H9 (cell line): ENCODE results near the gene CDC5L. TPM values are rescaled to one million over a fixed set of nuclear protein-coding genes. Genes with fewer than 3 reads are reported as not detected.

Experiments
- DNase-seq: peaks from one replicate; pipeline ENCODE4 v3.0.0-alpha.2; 2017
- H2AFZ ChIP-seq: one replicate; pipeline ENCODE4 v1.6.1; 2013; ENCODE audit warnings: mild to moderate bottlenecking, low read length, control low read depth, moderate library complexity
- H2AK5ac ChIP-seq: 2 replicates; pipeline ENCODE4 v1.6.1; 2013; ENCODE audit warnings: low read length, control low read depth, mixed read lengths; ENCODE audit not compliant: insufficient read length
- H2BK120ac ChIP-seq: one replicate; pipeline ENCODE4 v1.6.1; 2013; ENCODE audit warnings: low read depth, mild to moderate bottlenecking, low read length, control low read depth, inconsistent platforms; ENCODE audit not compliant: poor library complexity, severe bottlenecking
- H2BK12ac ChIP-seq: 2 replicates; pipeline ENCODE4 v1.6.1; 2013; ENCODE audit warnings: low read length, control low read depth, mixed read lengths, low read depth; ENCODE audit not compliant: insufficient read length
- H2BK15ac ChIP-seq: 2 replicates; pipeline ENCODE4 v1.6.1; 2013; ENCODE audit warnings: low read depth, low read length, control low read depth
- H2BK20ac ChIP-seq: one replicate; pipeline ENCODE4 v1.6.1; 2013; ENCODE audit warnings: low read depth, mild to moderate bottlenecking, low read length, control low read depth, inconsistent platforms; ENCODE audit not compliant: poor library complexity, severe bottlenecking
- H2BK5ac ChIP-seq: 2 replicates; pipeline ENCODE4 v1.6.1; 2013; ENCODE audit warnings: low read length, control low read depth, mixed read lengths; ENCODE audit not compliant: insufficient read length
- H3K14ac ChIP-seq: 2 replicates; pipeline ENCODE4 v1.6.1; 2013; ENCODE audit warnings: low read length, control low read depth; ENCODE audit not compliant: insufficient read depth
- H3K18ac ChIP-seq: 2 replicates; pipeline ENCODE4 v1.6.1; 2013; ENCODE audit warnings: low read depth, mild to moderate bottlenecking, mixed read lengths, low read length, control low read depth; ENCODE audit not compliant: insufficient read length
- H3K23ac ChIP-seq: 2 replicates; pipeline ENCODE4 v1.6.1; 2013; ENCODE audit warnings: low read length, control low read depth, mixed read lengths, low read depth; ENCODE audit not compliant: insufficient read length
- H3K23me2 ChIP-seq: 2 replicates; pipeline ENCODE4 v1.6.1; 2013; ENCODE audit warnings: low read depth, mild to moderate bottlenecking, mixed read lengths, low read length, control low read depth; ENCODE audit not compliant: insufficient read length, poor library complexity, severe bottlenecking
- H3K27ac ChIP-seq: 2 replicates; pipeline ENCODE4 v1.5.1; 2013; ENCODE audit warnings: low read length, control low read depth, mixed read lengths, low read depth; ENCODE audit not compliant: insufficient read length
- H3K27me3 ChIP-seq: 2 replicates; pipeline ENCODE4 v1.6.1; 2013; ENCODE audit warnings: low read length, control low read depth, inconsistent platforms; ENCODE audit not compliant: insufficient read depth
- H3K4ac ChIP-seq: 2 replicates; pipeline ENCODE4 v1.6.1; 2013; ENCODE audit warnings: low read depth, mild to moderate bottlenecking, control low read depth, inconsistent platforms, low read length, moderate library complexity
- H3K4me1 ChIP-seq: 2 replicates; pipeline ENCODE4 v1.6.1; 2013; ENCODE audit warnings: low read length, control low read depth, inconsistent platforms; ENCODE audit not compliant: insufficient read depth
- H3K4me2 ChIP-seq: 2 replicates; pipeline ENCODE4 v1.6.1; 2013; ENCODE audit warnings: low read length, control low read depth, mixed read lengths; ENCODE audit not compliant: insufficient read length, insufficient read depth
- H3K56ac ChIP-seq: 2 replicates; pipeline ENCODE4 v1.6.1; 2013; ENCODE audit warnings: low read depth, mild to moderate bottlenecking, mixed read lengths, low read length, control low read depth; ENCODE audit not compliant: insufficient read length
- H3K79me1 ChIP-seq: 2 replicates; pipeline ENCODE4 v1.6.1; 2013; ENCODE audit warnings: low read depth, mild to moderate bottlenecking, moderate library complexity, low read length, control low read depth, inconsistent platforms; ENCODE audit not compliant: insufficient read depth, poor library complexity, severe bottlenecking
- H3K79me2 ChIP-seq: 2 replicates; pipeline ENCODE4 v1.6.1; 2013; ENCODE audit warnings: low read length, control low read depth, inconsistent platforms; ENCODE audit not compliant: insufficient read depth
- H3K9ac ChIP-seq: 2 replicates; pipeline ENCODE4 v1.6.1; 2013; ENCODE audit warnings: low read length, control low read depth, mixed read lengths; ENCODE audit not compliant: insufficient read length; ENCODE audit errors: extremely low read depth
- H3K9me3 ChIP-seq: one replicate; pipeline ENCODE4 v1.6.1; 2013; ENCODE audit warnings: low read depth, low read length, inconsistent platforms; ENCODE audit not compliant: control insufficient read depth
- H3T11ph ChIP-seq: one replicate; pipeline ENCODE4 v1.6.1; 2013; ENCODE audit warnings: mild to moderate bottlenecking, low read length, control low read depth, inconsistent platforms
- H4K20me1 ChIP-seq: one replicate; pipeline ENCODE4 v1.6.1; 2013; ENCODE audit not compliant: control insufficient read depth, insufficient read length, insufficient read depth
- H4K5ac ChIP-seq: 2 replicates; pipeline ENCODE4 v1.6.1; 2013; ENCODE audit warnings: low read depth, mild to moderate bottlenecking, mixed read lengths, low read length, control low read depth; ENCODE audit not compliant: insufficient read length
- H4K8ac ChIP-seq: replicated peaks from 2 replicates; pipeline ENCODE4 v1.6.1; 2013; ENCODE audit warnings: low read length, control low read depth, mixed read lengths, low read depth; ENCODE audit not compliant: insufficient read length
- H4K91ac ChIP-seq: 2 replicates; pipeline ENCODE4 v1.6.1; 2013; ENCODE audit warnings: low read depth, mild to moderate bottlenecking, moderate library complexity, mixed read lengths, low read length, control low read depth; ENCODE audit not compliant: insufficient read length
- H3K27ac Mint-ChIP-seq, 3 experiments: 2 replicates in 2 of 3; 3 replicates in 1 of 3; pipeline ENCODE4 v1.8.0; 2020 to 2021; ENCODE audit warnings: mixed read lengths in 3 of 3, mild to moderate bottlenecking in 1 of 3, moderate library complexity in 1 of 3
- H3K27me3 Mint-ChIP-seq: 2 replicates; pipeline ENCODE4 v1.8.0; 2021; ENCODE audit warnings: low read depth, mild to moderate bottlenecking, moderate library complexity, mixed read lengths
- H3K36me3 Mint-ChIP-seq, 3 experiments: 2 replicates in 2 of 3; 3 replicates in 1 of 3; pipeline ENCODE4 v1.8.0; 2020 to 2021; ENCODE audit warnings: low read depth in 3 of 3, mixed read lengths in 3 of 3; ENCODE audit not compliant: insufficient read depth in 1 of 3
- H3K4me1 Mint-ChIP-seq, 2 experiments: 2 replicates each; pipeline ENCODE4 v1.8.0; 2020; ENCODE audit warnings: mixed read lengths in 2 of 2
- H3K4me3 Mint-ChIP-seq, 2 experiments: 2 replicates in 1 of 2; 3 replicates in 1 of 2; pipeline ENCODE4 v1.8.0; 2020 to 2021; ENCODE audit warnings: mild to moderate bottlenecking in 2 of 2, mixed read lengths in 2 of 2, moderate library complexity in 1 of 2
- H3K9me3 Mint-ChIP-seq, 2 experiments: 2 replicates in 1 of 2; 3 replicates in 1 of 2; pipeline ENCODE4 v1.8.0; 2020; ENCODE audit warnings: mild to moderate bottlenecking in 2 of 2, mixed read lengths in 2 of 2, moderate library complexity in 1 of 2
- WGBS: extraction: QIAGEN DNeasy Blood & Tissue Kit; methylation state at CpG from one replicate; pipeline ENCODE4 v1.1.7; 2013; ENCODE audit warnings: missing lambda C conversion rate, low lambda C conversion rate, mixed read lengths; ENCODE audit not compliant: insufficient read length; ENCODE audit errors: extremely low coverage; 5-methylcytosine and 5-hydroxymethylcytosine counted together
- total RNA-seq: library from RNA; stranded (reverse); gene quantifications from 2 replicates; pipeline ENCODE4 v1.2.1, GENCODE V29; 2021
- TF ChIP-seq, protein P1 (sequence below): fragments of 200-600 bp; sonication (generic); conservative IDR thresholded peaks from 3 replicates; pipeline ENCODE4 v1.8.0; 2021; ENCODE audit warnings: antibody characterized with exemption, mild to moderate bottlenecking

The CDC5L gene
- total RNA-seq, 1 experiment from 2014 or later: 34.3 TPM

DNA sequence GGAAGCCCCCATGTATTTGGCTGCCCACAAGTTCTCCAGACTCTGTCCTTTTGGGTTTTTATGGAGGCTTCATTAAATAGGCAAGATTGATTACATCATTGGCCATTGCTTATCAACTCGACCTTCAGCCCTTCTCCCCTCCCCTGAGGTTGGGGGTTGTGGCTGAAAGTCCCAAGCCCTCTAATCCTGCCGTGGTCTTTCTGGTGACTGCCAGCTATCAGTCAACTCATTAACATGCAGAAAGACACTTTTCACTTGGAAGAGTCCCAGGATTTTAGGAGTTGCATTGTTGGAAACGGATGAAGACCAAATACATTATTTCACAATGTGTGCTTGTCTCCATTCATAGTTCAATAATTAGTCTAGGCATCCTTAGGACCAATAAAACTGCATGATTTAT lies 9.5 kb downstream of the CDC5L start:
- no peak overlapping the region for H3K4me3 Mint-ChIP-seq
- Histone ChIP-seq H3K27me3 (no peaks in the 10 kb centered on the region), H3T11ph (no peak overlapping the region), H2BK120ac (no peak overlapping the region), H4K91ac (no peak overlapping the region), H4K5ac (no peak overlapping the region), H4K20me1 (no peaks in the 10 kb centered on the region), H2BK5ac (no peak overlapping the region), H3K27ac (no peak overlapping the region), H3K18ac (no peak overlapping the region), H2BK20ac (no peak overlapping the region), H3K23me2 (no peaks in the 10 kb centered on the region), H2AFZ (no peak overlapping the region), H3K9ac (no peak overlapping the region), H3K4me1 (no peaks in the 10 kb centered on the region), H3K4me2 (no peak overlapping the region), H2BK15ac (no peak overlapping the region), H3K79me1 (peaks cover 6% of the 10 kb centered on the region), H3K79me2 (no peaks in the 10 kb centered on the region; the same call in 1 of the 2 replicates), H3K23ac (no peak overlapping the region), H3K14ac (no peak overlapping the region), H3K9me3 (no peaks in the 10 kb centered on the region), H3K4ac (no peak overlapping the region), H2BK12ac (no peak overlapping the region), H2AK5ac (no peak overlapping the region), H3K56ac (no peak overlapping the region), H4K8ac (no peak overlapping the region)
- TF ChIP-seq, protein P1, sequence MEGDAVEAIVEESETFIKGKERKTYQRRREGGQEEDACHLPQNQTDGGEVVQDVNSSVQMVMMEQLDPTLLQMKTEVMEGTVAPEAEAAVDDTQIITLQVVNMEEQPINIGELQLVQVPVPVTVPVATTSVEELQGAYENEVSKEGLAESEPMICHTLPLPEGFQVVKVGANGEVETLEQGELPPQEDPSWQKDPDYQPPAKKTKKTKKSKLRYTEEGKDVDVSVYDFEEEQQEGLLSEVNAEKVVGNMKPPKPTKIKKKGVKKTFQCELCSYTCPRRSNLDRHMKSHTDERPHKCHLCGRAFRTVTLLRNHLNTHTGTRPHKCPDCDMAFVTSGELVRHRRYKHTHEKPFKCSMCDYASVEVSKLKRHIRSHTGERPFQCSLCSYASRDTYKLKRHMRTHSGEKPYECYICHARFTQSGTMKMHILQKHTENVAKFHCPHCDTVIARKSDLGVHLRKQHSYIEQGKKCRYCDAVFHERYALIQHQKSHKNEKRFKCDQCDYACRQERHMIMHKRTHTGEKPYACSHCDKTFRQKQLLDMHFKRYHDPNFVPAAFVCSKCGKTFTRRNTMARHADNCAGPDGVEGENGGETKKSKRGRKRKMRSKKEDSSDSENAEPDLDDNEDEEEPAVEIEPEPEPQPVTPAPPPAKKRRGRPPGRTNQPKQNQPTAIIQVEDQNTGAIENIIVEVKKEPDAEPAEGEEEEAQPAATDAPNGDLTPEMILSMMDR: no peak
- H3K9me3 Mint-ChIP-seq: no peaks in the 10 kb centered on the region
- H3K4me1 Mint-ChIP-seq: no peaks in the 10 kb centered on the region
- no peak overlapping the region for H3K27ac Mint-ChIP-seq
- H3K27me3 Mint-ChIP-seq: no peaks in the 10 kb centered on the region
- H3K36me3 Mint-ChIP-seq: peaks cover 44 to 88% (median 83%) of the 10 kb centered on the region in 3 experiments
- no peak for DNase-seq
- WGBS: no CpG with 5 or more reads among the region's 3 CpGs
